Ishikawa (cell line): ENCODE results near the gene PHACTR4.

Source experiments
- CREB1 ChIP-seq: IDR thresholded peaks from 2 replicates; pipeline ENCODE4 v1.6.1; 2012; ENCODE audit warnings: low read depth
- EP300 ChIP-seq: IDR thresholded peaks from 2 replicates; pipeline ENCODE4 v1.6.1; 2012; ENCODE audit warnings: borderline replicate concordance
- FOXM1 ChIP-seq: IDR thresholded peaks from 2 replicates; pipeline ENCODE4 v1.6.1; 2012; ENCODE audit warnings: low read depth, borderline replicate concordance
- RAD21 ChIP-seq: IDR thresholded peaks from 2 replicates; pipeline ENCODE4 v1.6.1; 2012; ENCODE audit warnings: low read depth
- TEAD4 ChIP-seq: IDR thresholded peaks from 2 replicates; pipeline ENCODE4 v1.6.1; 2012
- YY1 ChIP-seq: IDR thresholded peaks from 2 replicates; pipeline ENCODE4 v1.6.1; 2012; ENCODE audit warnings: low read depth

GRCh38 chr1:28501925-28502324, 132.4 kb downstream of the PHACTR4 start:
- TF ChIP-seq FOXM1 (no peak), TEAD4 (no peak), CREB1 (no peak), EP300 (no peak), RAD21 (no peak), YY1 (no peak)
